Umbilical cord (tissue), 2 donors: ENCODE measurements around the gene ACER3. TPM values are rescaled to one million over a fixed set of nuclear protein-coding genes. Genes with fewer than 3 reads are reported as not detected.
"Not testable (repeated sequence)": the region's sequence is repeated elsewhere in the genome, so short reads cannot be mapped to it uniquely, and the experiment has no call there.

ENCODE experiments used
- DNase-seq: peaks from one replicate; pipeline ENCODE4 v3.0.0-alpha.2; 2015; ENCODE audit warnings: low spot score
- total RNA-seq: library from RNA; depleted of rRNA; stranded (reverse); fragments of >200 nt; gene quantifications from one replicate; pipeline ENCODE4 v1.2.3, GENCODE V29; 2014; ENCODE audit warnings: low replicate concordance; ENCODE audit not compliant: insufficient read depth

The ACER3 gene
- total RNA-seq, 1 donor from 2014 or later: 16.1 TPM

DNA sequence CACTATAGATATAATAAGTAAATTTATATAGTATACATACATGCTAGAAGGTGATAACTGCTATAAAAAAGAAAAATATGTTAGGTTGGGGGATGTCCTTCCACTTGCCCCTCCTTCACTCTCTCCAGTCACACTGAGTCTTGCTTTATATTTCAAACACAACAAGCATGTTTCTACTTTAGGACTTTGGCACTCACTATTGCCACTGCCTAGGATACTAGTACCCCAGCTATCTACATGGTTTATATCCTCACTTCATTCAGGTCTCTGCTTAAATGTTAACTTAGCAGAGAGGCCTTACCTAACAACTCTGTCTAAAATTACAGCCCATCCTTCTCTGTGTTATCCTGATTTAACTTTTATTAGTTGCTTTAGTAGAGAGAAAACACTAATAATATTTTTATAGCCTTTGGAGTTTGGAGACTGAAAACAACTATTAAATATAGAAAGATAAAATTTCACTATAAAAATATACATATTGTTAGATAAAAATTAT, 134.4 kb downstream of the ACER3 start:
- DNase-seq: no peak

DNA sequence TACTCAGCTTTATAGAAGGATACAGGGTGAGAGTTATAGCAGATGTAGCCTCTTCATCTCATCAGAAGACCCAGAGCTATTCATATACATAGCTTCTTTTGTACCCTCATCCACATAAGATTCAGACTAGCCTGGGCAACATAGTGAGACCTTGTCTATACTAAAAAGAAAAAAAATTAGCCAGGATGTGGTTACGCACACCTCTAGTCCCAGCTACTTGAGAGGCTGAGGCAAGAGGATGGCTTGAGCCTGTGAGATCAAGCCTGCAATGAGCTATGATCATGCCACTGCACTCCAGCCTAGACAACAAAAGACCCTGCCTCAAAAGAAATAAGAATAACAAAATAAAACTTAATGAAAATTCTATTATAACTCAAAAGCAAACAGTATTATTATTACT, 136.8 kb downstream of the ACER3 start:
- no peak for DNase-seq

DNA sequence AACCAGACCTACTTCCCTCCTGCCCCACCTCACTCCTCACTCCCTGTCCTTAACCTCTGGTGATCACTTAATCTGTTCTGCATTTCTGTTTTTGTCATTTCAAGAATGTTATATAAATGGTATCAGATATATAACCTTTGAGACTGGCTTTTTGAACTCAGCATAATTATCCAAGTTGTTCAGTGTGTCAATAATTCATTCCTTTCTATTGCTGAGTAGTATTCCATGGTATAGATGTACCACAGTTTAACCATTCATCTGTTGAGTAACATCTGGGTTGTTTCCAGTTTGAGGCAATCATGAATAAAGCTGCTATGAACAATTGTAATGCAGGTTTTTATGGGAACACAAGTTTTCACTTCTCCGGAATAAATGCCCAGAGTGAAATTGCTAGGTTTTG, 138.9 kb downstream of the ACER3 start:
- DNase-seq: no peak

DNA sequence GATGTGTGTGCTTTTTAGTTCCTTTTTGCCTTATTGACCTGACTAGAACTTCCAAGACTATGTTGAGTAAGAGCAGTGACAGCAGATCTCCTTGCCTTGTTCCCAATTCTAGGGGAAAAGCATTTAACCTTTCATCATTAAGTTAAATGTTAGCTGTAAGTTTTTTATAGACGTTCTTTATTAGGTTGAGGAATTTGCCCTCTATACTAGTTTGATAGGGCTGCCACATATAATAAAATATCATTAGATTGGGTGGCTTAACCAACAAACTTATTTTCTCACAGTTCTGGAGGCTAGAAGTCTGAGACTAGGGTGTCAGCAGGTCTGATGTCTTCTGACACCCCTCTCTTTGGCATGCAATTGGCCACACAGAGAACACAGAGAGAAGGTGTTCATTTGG, 140.9 kb downstream of the ACER3 start:
- DNase-seq: no peak

DNA sequence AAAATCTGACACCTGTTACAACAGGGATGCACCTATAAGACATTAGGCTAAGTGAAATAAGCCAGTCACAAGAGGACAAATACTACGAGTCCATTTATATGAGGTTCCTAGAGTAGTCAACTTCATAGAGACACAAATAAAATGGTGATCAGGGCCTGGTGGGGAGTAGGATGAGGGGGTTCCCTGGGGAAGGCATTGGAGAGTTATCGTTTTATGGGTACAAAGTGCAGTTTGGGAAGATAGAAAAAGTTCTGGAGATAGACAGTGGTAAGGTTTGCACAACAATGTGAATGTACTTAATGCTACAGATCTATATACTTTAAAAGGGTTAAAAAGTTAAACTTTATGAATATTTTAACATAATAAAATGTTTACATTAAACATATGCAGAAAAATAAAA, 142.1 kb downstream of the ACER3 start:
- DNase-seq: no peak

DNA sequence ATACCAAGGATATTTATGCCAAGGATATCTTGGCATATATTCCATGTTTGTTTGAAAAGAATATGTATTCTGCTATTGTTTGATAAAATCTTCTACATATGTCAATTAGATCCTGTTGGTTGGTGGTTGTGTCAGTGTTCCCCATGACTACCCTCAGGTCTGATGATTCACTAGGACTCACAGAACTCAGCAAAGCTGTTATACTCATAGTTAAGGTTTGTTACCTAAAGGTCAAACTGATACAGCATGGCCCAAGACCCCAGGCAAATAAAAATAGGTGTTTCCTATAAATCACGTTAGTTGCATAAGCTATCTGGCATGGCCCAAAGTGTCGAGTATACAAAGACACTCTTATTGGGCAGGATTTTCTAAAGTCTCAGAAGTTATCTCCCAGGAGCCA, 143.2 kb downstream of the ACER3 start:
- DNase-seq: no peak

DNA sequence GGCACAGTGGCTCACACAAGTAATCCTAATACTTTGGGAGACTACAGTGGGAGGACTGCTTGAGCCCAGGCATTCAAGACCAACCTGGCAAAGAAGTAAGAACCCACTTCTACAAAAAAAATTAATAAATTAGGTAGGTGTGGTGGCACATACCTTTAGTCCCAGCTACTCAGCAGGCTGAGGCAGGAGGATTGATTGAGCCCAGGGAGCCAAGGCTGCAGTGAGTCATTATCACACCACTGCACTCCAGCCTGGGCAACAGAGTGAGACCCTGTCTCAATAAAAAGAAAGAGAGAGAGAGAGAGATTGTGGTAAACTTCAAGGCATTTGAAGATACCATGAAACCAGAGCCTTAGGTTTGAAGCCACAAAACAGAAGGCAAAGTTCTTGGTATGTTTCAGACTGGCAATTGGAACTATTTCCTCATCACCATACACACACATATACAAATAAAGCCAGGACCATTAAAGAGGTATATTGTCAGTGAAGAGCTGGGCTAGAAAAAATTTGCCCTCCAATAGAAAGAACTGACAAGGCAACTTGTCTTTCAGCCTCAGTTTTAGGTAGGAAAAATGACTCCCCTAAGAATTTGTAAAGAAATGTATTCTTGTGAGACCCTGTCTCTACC, 148.9 kb downstream of the ACER3 start:
- no peak for DNase-seq

DNA sequence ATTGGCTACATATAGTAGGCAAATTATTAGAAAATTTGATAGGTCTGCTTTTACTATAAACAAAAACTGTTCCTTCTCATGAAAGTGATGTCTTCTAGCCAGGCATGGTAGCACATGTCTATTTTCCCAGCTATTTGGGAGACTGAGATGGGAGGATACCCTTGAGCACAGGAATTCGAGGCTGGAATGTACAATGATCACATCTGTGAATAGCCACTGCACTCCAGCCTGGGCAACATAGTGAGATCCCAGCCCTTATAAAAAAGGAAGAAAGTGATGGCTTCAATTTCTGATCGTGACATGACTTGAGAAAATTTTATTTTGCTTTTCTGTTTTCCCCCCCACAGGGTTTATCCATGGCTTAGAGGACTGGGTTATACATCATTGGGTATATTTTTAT, 154.0 kb downstream of the ACER3 start:
- DNase-seq: no peak

DNA sequence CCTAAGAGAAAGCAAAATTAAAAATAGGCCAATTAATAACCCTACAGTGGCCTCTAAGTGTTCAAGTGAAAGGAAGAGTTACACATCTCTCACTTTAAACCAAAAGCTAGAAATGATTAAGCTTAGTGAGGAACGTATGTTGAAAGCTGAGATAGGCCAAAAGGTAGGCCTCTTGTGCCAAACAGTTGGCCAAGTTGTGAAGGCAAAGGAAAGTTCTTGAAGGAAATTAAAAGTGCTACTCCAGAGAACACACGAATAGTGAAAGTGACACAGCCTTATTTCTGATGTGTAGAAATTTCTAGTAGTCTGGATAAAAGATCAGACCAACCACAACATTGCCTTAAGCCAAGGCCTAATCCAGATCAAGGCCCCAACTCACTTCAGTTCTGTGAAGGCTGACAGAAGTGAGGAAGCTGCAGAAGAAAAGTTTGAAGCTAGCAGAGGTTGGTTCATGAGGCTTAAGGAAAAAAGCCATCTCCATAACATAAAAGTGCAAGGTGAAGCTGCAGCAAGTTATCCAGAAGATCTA, 157.7 kb downstream of the ACER3 start:
- not testable (repeated sequence) for DNase-seq

DNA sequence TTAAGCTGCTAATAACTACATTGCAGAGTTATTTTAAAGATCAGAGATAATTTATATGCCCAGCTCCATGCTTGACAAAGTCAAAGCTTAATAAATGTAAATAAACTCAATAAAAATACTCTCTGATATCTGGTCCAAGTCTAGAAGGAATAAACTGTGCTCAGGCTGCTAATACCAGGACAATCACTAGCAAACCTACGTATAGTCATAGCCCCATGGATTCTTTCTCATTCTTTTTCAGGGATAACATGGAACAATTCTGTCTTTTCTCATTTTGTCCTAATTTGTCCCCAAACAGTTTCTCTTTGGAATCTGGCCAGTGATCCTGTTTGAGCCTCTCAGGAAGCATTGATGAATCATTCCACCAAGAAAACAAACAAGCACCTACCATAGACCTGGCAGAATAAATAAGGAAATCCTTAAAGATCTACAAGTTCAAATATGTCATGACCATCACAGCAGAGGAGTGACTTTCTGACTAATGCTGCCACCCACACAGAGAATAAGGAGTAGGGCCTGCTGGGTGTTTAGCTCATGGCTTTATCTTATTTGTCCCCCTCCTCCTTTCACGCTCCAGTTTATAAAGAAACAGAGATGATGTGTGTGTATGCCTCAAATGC, 159.4 kb downstream of the ACER3 start:
- DNase-seq: no peak

DNA sequence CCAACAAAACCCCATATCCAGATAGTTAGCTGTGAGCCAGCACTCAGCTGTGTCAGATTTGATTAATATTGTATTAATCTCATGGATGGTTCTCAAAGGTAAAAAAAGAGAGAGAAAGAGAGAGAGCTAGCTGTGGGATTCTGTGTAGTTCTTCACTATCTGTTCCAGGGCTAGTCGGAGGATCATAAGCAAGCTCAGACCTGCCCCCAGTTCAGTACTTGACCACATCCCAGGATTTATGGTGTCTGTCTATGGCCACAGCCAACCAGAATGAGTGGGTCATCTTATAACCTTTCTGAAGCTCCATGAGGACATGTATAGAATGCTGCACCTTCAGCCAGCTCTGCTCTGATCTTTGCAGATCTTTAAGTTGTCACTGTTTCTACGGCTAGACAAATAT, 160.0 kb downstream of the ACER3 start:
- DNase-seq: no peak

DNA sequence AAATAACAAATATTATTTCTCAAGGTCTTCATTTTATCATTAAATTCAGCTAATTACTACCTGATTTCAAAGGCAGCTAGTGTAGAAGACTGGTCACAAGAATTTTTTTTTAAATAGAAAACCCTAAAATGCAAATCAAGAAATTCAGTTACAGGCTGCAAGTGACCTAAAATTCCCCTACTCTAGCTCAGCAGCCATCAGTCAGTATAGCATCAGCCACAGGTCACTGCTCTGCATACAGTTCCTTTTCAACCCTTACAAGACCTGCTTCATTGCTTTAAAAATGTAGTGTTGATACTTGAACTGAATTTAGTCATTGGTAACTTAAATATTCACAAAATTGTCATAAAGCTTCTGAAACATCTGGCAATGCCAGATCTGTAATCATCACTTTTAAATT, 164.0 kb downstream of the ACER3 start:
- DNase-seq: no peak

DNA sequence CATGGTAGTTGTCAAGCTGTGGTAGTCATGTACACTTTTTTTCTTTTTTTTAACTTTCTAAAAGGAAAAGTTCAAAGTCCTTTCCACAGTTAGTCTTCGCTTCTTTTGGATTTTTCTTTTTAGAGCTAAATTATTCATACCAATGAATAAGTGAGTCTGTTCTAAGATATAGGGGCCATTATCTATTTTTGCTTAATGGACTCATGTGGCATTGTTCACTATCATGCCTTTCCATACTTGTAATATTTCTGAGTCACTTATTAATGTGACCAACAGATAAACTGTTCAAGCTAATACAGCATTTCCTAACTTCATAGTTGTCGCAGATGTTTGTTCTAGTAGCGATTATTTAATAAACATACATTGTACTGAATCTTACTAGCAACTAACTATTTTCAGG, 165.5 kb downstream of the ACER3 start:
- DNase-seq: no peak

DNA sequence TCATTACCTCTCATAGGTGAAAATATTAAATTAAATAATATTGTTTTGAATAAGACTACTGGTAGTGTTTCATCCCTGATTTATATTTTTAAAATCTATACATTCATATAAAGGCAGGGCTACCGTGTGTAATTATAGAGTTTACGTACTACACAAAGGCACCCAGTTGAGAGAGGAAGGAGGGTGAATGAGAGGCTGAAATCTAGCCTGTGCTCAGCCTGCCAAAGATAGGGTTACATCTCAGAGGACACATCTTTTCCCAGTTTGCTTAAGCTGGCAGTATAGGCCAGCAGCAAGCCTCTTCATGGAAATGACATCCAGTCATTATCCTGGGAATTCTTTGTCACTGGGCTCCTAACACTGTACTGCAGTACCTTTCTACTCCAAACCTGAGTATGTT, 166.0 kb downstream of the ACER3 start:
- no peak for DNase-seq

DNA sequence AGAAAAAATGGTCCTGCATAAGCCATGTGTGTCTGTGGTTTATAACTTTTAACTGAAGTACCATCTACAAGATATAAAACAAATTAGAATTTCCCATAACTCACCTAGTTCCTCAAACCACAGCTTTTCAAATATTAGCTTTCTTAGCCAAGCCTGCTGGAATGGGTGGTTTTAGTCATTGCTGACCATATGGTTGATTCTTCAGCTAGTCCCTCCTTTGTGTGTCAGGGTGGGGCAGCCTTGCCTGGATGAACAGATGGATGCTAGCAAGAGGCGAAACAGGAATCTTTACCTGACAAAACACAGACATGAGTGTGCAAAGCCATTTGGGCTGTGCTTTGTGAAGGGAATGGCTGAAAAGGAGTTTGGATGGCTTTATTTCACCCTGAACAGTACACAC, 166.6 kb downstream of the ACER3 start:
- DNase-seq: peak; percentile 16

DNA sequence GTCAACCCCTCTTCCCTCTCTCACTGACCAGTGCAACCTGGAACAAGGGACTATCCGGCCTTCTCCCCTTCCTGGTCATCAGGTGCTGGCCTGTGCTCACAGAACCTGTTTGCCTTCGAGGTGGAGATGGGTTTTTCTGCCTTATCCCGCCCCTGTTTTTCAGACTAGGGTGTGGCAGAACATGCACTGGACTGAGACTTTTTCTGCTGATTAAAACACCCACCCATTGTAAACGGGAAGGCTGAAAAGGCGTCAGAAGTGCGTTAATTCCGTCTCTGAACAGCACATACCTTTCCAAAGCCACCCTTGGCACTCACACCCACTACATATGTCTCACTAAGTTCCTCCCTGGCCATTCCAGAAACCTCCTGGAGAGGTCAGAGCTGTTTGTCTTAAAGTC, 169.1 kb downstream of the ACER3 start:
- no peak for DNase-seq

DNA sequence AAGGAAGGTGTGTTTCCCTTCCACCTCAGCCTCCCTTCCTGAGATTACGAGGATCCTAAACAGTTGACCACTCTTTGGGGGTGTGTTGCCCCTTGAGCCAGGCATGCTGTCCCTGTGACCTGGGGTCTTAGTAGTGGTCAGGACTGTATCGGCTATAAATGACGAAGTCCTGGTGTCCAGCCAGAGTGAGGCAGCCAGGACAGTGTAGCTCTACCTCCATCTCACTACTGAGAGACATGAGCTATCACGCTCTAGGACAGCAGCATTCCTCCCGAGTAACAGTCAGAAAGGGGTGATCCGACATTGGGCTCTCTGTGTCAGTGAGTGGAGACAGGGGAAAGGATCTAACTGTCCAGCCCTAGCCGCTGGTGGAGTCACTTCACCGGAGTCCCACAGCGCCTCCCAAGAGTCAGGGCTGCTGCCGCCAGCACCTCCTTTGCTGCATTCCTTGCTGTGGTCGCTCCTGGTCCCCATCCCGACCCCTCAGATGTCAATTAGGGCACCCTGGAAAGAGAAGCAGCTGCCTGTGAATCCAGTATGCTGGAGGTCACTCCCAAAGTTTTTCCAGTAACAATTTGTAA, 170.2 kb downstream of the ACER3 start:
- DNase-seq: no peak

DNA sequence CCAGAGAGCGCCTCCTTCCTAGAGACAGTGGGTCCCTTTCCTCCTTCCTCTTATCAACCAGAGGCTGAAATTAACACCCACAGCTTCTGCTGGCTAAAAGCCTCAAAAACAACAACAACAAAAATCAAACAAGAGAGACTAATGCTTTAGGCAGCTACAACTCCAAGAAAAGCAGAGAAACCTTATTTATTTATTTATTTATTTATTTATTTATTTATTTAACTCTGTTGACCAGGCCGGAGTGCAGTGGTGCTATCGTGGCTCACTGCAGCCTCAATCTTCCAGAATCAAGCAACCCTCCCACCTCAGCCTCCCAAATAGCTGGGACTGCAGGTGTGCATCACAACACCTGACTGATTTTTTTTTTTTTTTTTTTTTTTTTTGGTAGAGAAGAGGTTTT, 170.9 kb downstream of the ACER3 start:
- no peak for DNase-seq

DNA sequence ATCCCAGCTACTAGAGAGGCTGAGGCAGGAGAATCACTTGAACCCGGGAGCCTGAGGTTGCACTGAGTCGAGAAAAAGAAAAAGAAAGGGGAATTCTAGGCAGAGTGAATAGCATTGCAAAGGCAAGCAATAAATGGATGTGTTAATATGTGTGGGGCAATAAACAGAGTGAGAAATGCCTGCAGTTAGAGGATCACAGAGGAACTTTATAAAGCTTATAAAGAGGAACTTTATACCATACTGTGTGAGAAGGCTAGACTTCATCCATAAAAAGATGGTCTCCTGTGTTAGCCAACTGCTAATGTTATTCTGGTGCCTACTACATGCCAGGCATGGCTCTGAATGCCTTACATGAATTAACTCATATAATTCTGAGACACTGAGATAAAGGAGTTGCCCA, 174.3 kb downstream of the ACER3 start:
- no peak for DNase-seq

DNA sequence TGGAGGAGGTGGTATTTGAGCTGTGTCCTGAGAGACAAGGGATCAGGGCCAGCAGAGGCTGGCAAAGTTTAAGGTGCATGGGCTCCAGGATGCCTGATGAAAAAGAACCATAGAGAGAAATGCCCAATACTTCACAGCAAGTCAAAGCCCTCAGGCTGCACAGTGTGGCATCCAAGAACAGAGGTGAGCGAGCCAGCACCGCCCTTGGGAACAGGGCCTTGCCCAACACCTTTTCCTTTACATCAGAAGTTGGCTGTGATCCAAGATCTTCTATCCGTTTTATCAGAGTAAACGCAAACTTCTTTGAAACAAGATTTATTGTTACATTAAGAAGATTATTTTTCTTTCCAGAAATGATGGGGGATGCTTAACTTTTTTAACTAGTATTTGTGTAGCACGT, 174.9 kb downstream of the ACER3 start:
- DNase-seq: no peak

DNA sequence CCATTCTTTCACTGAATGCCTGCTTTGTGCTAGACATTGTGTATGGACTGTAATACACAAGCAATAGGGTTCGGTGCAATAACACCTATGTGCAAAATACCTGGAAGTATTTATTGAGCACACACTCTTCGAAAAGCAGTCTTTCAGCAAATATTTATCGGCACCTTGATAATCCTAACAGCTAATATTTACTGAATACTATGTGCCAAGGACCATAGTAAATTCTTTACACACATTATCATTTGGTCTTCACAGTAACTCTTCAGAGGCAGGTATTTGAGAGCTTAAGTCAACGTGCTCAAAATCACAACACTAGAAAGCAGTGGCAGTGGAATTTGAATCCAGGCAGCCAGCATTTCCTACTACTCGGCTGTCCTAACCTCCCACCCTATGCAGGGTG, 175.7 kb downstream of the ACER3 start:
- no peak for DNase-seq

DNA sequence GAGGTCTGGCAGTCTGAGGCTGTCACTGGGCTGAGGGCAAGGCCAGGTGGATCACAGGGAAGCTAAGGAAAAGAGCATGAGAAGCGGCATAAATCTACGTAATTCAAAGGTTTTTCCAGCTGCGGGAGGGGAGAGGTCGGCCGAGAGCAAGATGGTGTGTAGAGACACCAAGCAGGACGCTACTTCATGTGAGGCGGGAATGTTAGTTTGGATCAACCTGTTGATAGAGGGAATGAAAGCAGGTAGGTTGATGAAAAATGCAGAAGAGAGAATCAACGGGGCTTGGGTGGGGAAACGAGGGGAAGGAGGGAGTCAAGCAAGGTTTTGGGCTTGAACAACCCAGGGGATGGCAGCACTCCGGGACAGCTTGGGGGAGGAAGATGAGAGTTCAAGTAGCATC, 176.3 kb downstream of the ACER3 start:
- DNase-seq: no peak
